ENCODE measurements around the gene UNC5B. TPM values are rescaled to one million over a fixed set of nuclear protein-coding genes. Genes with fewer than 3 reads are reported as not detected.

UNC5B gene
- total and polyA plus RNA-seq, 12 donors: 2.0 to 27.0 (median 8.8) TPM

- TF ChIP-seq CTCF (IDR thresholded peaks at IDR 0.05) (no peak), POLR2A (IDR thresholded peaks at IDR 0.05) (no peak)
- Histone ChIP-seq H3K4me1 (replicated peaks in 1 of 2) (no peaks in the 10 kb centered on the region), H3K9me3 (replicated peaks in 1 of 3) (no peaks in the 10 kb centered on the region), H3K27ac (no peak overlapping the region), H3K27me3 (no peaks in the 10 kb centered on the region), H3K4me3 (no peak overlapping the region), H3K36me3 (replicated peaks in 1 of 2) (peaks cover 0 to 11% of the 10 kb centered on the region in 2 donors)
- DNase-seq: no peak
- WGBS, 4 donors: 68 to 89% (median 82%) methylated on average over 9 to 19 of the region's 19 CpGs
- intact Hi-C loops (cut with DNase I): loop anchor here (2.0 to 5.0 kb wide), 3 partner anchors 360 to 380 kb away; no protein-coding TSS in a partner anchor
Measured at GRCh38 chr10:71284544-71285179, 72.3 kb downstream of the UNC5B start.

GRCh38 chr10:71285180-71285545 lies 72.8 kb downstream of the UNC5B start:
- WGBS, 4 donors: 47 to 49% (median 48%) methylated on average over 11 of the region's 11 CpGs; no CpG with 5 or more reads in 1 of the 4 donors
- intact Hi-C loops (cut with DNase I): loop anchor here in 1 of 2 donors (2.0 kb wide), 2 partner anchors 360 to 380 kb away; no protein-coding TSS in a partner anchor
- Histone ChIP-seq H3K4me3 (no peak overlapping the region), H3K4me1 (replicated peaks in 1 of 2) (no peaks in the 10 kb centered on the region), H3K9me3 (replicated peaks in 1 of 3) (no peaks in the 10 kb centered on the region), H3K36me3 (replicated peaks in 1 of 2) (peaks cover 0 to 11% of the 10 kb centered on the region in 2 donors), H3K27me3 (no peaks in the 10 kb centered on the region), H3K27ac (no peak overlapping the region)
- DNase-seq: peak in 6 of 7 donors; percentile 33 to 73 (median 54)
- TF ChIP-seq CTCF (IDR thresholded peaks at IDR 0.05): peak; percentile 59 to 89 (median 78)
- no peak for TF ChIP-seq POLR2A (IDR thresholded peaks at IDR 0.05)

GRCh38 chr10:71285986-71286385 lies 73.6 kb downstream of the UNC5B start:
- no peak for DNase-seq
- no peaks in the 10 kb centered on the region for H3K27me3 ChIP-seq
- no peak overlapping the region for H3K27ac ChIP-seq
- no peaks in the 10 kb centered on the region for H3K9me3 ChIP-seq (replicated peaks in 1 of 3)
- H3K4me3 ChIP-seq: no peak overlapping the region
- intact Hi-C loops (cut with DNase I): loop anchor here in 1 of 2 donors (2.0 kb wide), 2 partner anchors 361 to 381 kb away; no protein-coding TSS in a partner anchor
- 63 to 77% (median 76%) methylated on average over 2 to 4 of the region's 4 CpGs; no CpG with 5 or more reads in 1 of the 4 donors for WGBS, 4 donors
- no peaks in the 10 kb centered on the region for H3K4me1 ChIP-seq (replicated peaks in 1 of 2)
- TF ChIP-seq POLR2A (IDR thresholded peaks at IDR 0.05) (no peak), CTCF (IDR thresholded peaks at IDR 0.05) (no peak)
- peaks cover 0 to 17% of the 10 kb centered on the region in 2 donors for H3K36me3 ChIP-seq (replicated peaks in 1 of 2)

GRCh38 chr10:71286521-71287294 lies 74.3 kb downstream of the UNC5B start:
- Histone ChIP-seq H3K4me1 (replicated peaks in 1 of 2) (no peaks in the 10 kb centered on the region), H3K27ac (no peak overlapping the region), H3K4me3 (no peak overlapping the region), H3K36me3 (replicated peaks in 1 of 2) (peaks cover 0 to 23% of the 10 kb centered on the region in 2 donors), H3K9me3 (replicated peaks in 1 of 3) (no peaks in the 10 kb centered on the region), H3K27me3 (no peaks in the 10 kb centered on the region)
- WGBS, 4 donors: 48 to 89% (median 86%) methylated on average over 2 to 17 of the region's 17 CpGs
- DNase-seq: no peak
- intact Hi-C loops (cut with DNase I): no loop called here
- TF ChIP-seq POLR2A (IDR thresholded peaks at IDR 0.05) (no peak), CTCF (IDR thresholded peaks at IDR 0.05) (no peak)
